HL-60 (cell line): ENCODE data around the gene NGFR.

Experiments
- DNase-seq, 2 experiments: peaks; one replicate each; pipeline ENCODE4 v3.0.0-alpha.2; 2010 to 2020; ENCODE audit warnings: low read depth in 1 of 2, low spot score in 1 of 2
- H3K27ac ChIP-seq: fragments of 250-450 bp; sonication (Bioruptor Pico); replicated peaks from 2 replicates; pipeline ENCODE4 v1.5.1; 2020; ENCODE audit warnings: mild to moderate bottlenecking, moderate library complexity
- H3K27me3 ChIP-seq: fragments of 250-450 bp; sonication (Bioruptor Pico); 2 replicates; pipeline ENCODE4 v1.5.1; 2021; ENCODE audit warnings: mild to moderate bottlenecking, moderate library complexity; ENCODE audit not compliant: insufficient read depth, poor library complexity, severe bottlenecking
- H3K4me3 ChIP-seq: replicated peaks from 2 replicates; pipeline ENCODE4 v1.5.1; 2011; ENCODE audit warnings: mild to moderate bottlenecking, control low read depth, low read length; ENCODE audit not compliant: insufficient read depth
- CTCF ChIP-seq: IDR thresholded peaks from one replicate; pipeline ENCODE4 v1.5.1; 2011; ENCODE audit warnings: low read length, control low read depth, inconsistent platforms; ENCODE audit not compliant: insufficient read depth
- GABPA ChIP-seq: IDR thresholded peaks from 2 replicates; pipeline ENCODE4 v1.6.1; 2012; ENCODE audit warnings: low read depth
- POLR2AphosphoS5 ChIP-seq: IDR thresholded peaks from 2 replicates; pipeline ENCODE4 v1.6.1; 2012; ENCODE audit warnings: low read depth
- REST ChIP-seq: IDR thresholded peaks from 2 replicates; pipeline ENCODE4 v1.6.1; 2012; ENCODE audit warnings: low read depth; ENCODE audit not compliant: insufficient replicate concordance
- SPI1 ChIP-seq: IDR thresholded peaks from 2 replicates; pipeline ENCODE4 v1.6.1; 2012; ENCODE audit warnings: low read depth, mild to moderate bottlenecking, borderline replicate concordance

NGFR gene

GRCh38 chr17:49506282-49506681 is 11.2 kb downstream of the NGFR start:
- TF ChIP-seq REST, result no peak
- no peak for DNase-seq
- no peak overlapping the region for H3K4me3 ChIP-seq
- H3K27me3 ChIP-seq, result peaks cover 26% of the 10 kb centered on the region
- H3K27ac ChIP-seq, result no peak overlapping the region

GRCh38 chr17:49508061-49508865 is 13.2 kb downstream of the NGFR start:
- Histone ChIP-seq H3K27ac (no peak overlapping the region), H3K27me3 (peaks cover 24% of the 10 kb centered on the region), H3K4me3 (no peak overlapping the region)
- TF ChIP-seq CTCF (no peak), POLR2AphosphoS5 (no peak), SPI1 (no peak), GABPA (no peak), REST (no peak)
- no peak for DNase-seq

GRCh38 chr17:49508866-49509587 is 13.9 kb downstream of the NGFR start:
- no peak overlapping the region for H3K27ac ChIP-seq
- no peak for TF ChIP-seq POLR2AphosphoS5
- TF ChIP-seq SPI1, result no peak
- no peak for TF ChIP-seq CTCF
- no peak for TF ChIP-seq REST
- TF ChIP-seq GABPA, result no peak
- H3K27me3 ChIP-seq, result peaks cover 24% of the 10 kb centered on the region
- no peak overlapping the region for H3K4me3 ChIP-seq
- no peak for DNase-seq
